ENCODE results near the gene OR4F15. TPM values are rescaled to one million over a fixed set of nuclear protein-coding genes. Genes with fewer than 3 reads are reported as not detected.

The OR4F15 gene
- total and polyA plus RNA-seq, 2 of the 13 experiments (the other 11 are each of a cell fraction or from before 2014, with no cell fraction given) = not detected

DNA sequence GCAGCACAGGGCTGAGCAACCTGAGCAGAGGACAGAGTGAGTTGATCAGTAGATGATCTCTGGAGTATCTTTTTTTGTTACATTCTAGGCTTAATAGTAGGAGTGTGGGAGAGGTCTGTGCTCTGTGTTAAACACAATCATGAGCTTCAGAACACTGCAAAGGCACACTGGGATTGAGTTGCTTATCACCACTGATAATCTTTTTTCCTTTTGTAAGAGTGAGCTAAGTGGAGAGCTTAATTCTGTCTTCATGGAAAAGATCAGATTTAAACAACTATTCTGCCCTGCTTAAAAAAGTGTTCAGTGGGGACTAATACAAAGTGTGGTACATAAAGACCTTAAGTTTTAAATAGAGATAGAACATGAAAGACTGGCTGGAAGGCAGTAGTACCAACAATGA, 7.6 kb upstream of the OR4F15 start:
- H2AFZ ChIP-seq (ENCODE audit: low read length) = no peak overlapping the region
- ChIA-PET POLR2A (no interaction called here), CTCF (ENCODE audit: low intra/inter-chr PET ratio, low total read pairs) (no interaction called here)
- no peak overlapping the region for H3K4me3 ChIP-seq (replicated peaks in 1 of 3; ENCODE audit: insufficient read depth in 1 of 3, low read depth in 2 of 3, low read length in 3 of 3)
- TF ChIP-seq GATAD2A (CRISPR knock-in tag; IDR thresholded peaks at IDR 0.05) (no peak), ZNF12 (CRISPR knock-in tag; IDR thresholded peaks at IDR 0.05) (no peak), DR1 (CRISPR knock-in tag; IDR thresholded peaks at IDR 0.05) (no peak), ZNF841 (CRISPR knock-in tag; IDR thresholded peaks at IDR 0.05; ENCODE audit: borderline replicate concordance) (no peak), SPEN (CRISPR knock-in tag; IDR thresholded peaks at IDR 0.05; ENCODE audit: low read depth) (no peak), ZNF747 (CRISPR knock-in tag; IDR thresholded peaks at IDR 0.05; ENCODE audit: borderline replicate concordance) (no peak), ZNF230 (CRISPR knock-in tag; IDR thresholded peaks at IDR 0.05) (no peak), ARHGAP35 (CRISPR knock-in tag; IDR thresholded peaks at IDR 0.05; ENCODE audit: borderline replicate concordance) (no peak), ERF (CRISPR knock-in tag; IDR thresholded peaks at IDR 0.05) (no peak), ZNF160 (CRISPR knock-in tag; IDR thresholded peaks at IDR 0.05) (no peak)
- no peaks in the 10 kb centered on the region for H3K4me1 ChIP-seq (ENCODE audit: insufficient read depth, low read length)
- no peak overlapping the region for H3K9ac ChIP-seq (ENCODE audit: insufficient read depth, low read depth, low read length)
- FAIRE-seq (no peak), ATAC-seq (no peak), DNase-seq (ENCODE audit: low spot score) (no peak)
- H3K4me2 ChIP-seq (ENCODE audit: low read depth, low read length) = no peak overlapping the region
- no TSS peak for BruUV-seq (replicated peaks)
- H3K79me2 ChIP-seq (ENCODE audit: insufficient read depth, low read length) = no peaks in the 10 kb centered on the region
- intact Hi-C loops (cut with micrococcal nuclease; ENCODE audit: unreplicated experiment) = no loop called here
- peaks cover 1 to 12% of the 10 kb centered on the region in 2 experiments; a peak in 2 of 5 replicates for H3K27me3 ChIP-seq (ENCODE audit: control insufficient read depth in 1 of 2, insufficient read depth in 2 of 2, low read length in 2 of 2)
- no peaks in the 10 kb centered on the region for H3K36me3 ChIP-seq (replicated peaks in 1 of 2; ENCODE audit: control insufficient read depth in 1 of 2, insufficient read depth in 2 of 2, low read length in 2 of 2)
- H3K9me3 ChIP-seq (ENCODE audit: low read length) = no peaks in the 10 kb centered on the region
- H3K27ac ChIP-seq (ENCODE audit: extremely low read length, insufficient read depth, low read length) = no peak overlapping the region
- in situ Hi-C loops (cut with HindIII; ENCODE audit: extremely low pct_ligation_motif_present, low pct_unique_long_range_greater_than_20kb) = no loop called here
- H4K20me1 ChIP-seq (ENCODE audit: insufficient read depth, low read length) = no peaks in the 10 kb centered on the region

- Histone ChIP-seq H3K4me2 (ENCODE audit: low read depth, low read length) (no peak overlapping the region), H3K9ac (ENCODE audit: insufficient read depth, low read depth, low read length) (no peak overlapping the region), H3K36me3 (replicated peaks in 1 of 2; ENCODE audit: control insufficient read depth in 1 of 2, insufficient read depth in 2 of 2, low read length in 2 of 2) (no peaks in the 10 kb centered on the region), H3K4me3 (replicated peaks in 1 of 3; ENCODE audit: insufficient read depth in 1 of 3, low read depth in 2 of 3, low read length in 3 of 3) (no peak overlapping the region), H2AFZ (ENCODE audit: low read length) (no peak overlapping the region), H3K9me3 (ENCODE audit: low read length) (no peaks in the 10 kb centered on the region), H3K79me2 (ENCODE audit: insufficient read depth, low read length) (no peaks in the 10 kb centered on the region), H3K27me3 (ENCODE audit: control insufficient read depth in 1 of 2, insufficient read depth in 2 of 2, low read length in 2 of 2) (peaks cover 1 to 12% of the 10 kb centered on the region in 2 experiments; a peak in 2 of 5 replicates), H3K4me1 (ENCODE audit: insufficient read depth, low read length) (no peaks in the 10 kb centered on the region), H4K20me1 (ENCODE audit: insufficient read depth, low read length) (no peaks in the 10 kb centered on the region), H3K27ac (ENCODE audit: extremely low read length, insufficient read depth, low read length) (no peak overlapping the region)
- no TSS peak for BruUV-seq (replicated peaks)
- in situ Hi-C loops (cut with HindIII; ENCODE audit: extremely low pct_ligation_motif_present, low pct_unique_long_range_greater_than_20kb) (no loop called here), intact Hi-C loops (cut with micrococcal nuclease; ENCODE audit: unreplicated experiment) (no loop called here)
- DNase-seq (ENCODE audit: low spot score) (no peak), FAIRE-seq (no peak), ATAC-seq (no peak)
- POLR2A ChIA-PET = no interaction called here
- CTCF ChIA-PET (ENCODE audit: low intra/inter-chr PET ratio, low total read pairs) = no interaction called here
- TF ChIP-seq BCL6 (CRISPR knock-in tag; IDR thresholded peaks at IDR 0.05) (no peak), POGZ (CRISPR knock-in tag; IDR thresholded peaks at IDR 0.05) (no peak), ZNF83 (CRISPR knock-in tag; IDR thresholded peaks at IDR 0.05; ENCODE audit: borderline replicate concordance) (no peak), ZSCAN20 (CRISPR knock-in tag; IDR thresholded peaks at IDR 0.05; ENCODE audit: borderline replicate concordance) (no peak), ZNF567 (CRISPR knock-in tag; IDR thresholded peaks at IDR 0.05; ENCODE audit: borderline replicate concordance) (no peak), ZBTB1 (CRISPR knock-in tag; IDR thresholded peaks at IDR 0.05; ENCODE audit: borderline replicate concordance) (no peak), MXD4 (CRISPR knock-in tag; IDR thresholded peaks at IDR 0.05) (no peak)
- TF ChIP-seq, protein P1, sequence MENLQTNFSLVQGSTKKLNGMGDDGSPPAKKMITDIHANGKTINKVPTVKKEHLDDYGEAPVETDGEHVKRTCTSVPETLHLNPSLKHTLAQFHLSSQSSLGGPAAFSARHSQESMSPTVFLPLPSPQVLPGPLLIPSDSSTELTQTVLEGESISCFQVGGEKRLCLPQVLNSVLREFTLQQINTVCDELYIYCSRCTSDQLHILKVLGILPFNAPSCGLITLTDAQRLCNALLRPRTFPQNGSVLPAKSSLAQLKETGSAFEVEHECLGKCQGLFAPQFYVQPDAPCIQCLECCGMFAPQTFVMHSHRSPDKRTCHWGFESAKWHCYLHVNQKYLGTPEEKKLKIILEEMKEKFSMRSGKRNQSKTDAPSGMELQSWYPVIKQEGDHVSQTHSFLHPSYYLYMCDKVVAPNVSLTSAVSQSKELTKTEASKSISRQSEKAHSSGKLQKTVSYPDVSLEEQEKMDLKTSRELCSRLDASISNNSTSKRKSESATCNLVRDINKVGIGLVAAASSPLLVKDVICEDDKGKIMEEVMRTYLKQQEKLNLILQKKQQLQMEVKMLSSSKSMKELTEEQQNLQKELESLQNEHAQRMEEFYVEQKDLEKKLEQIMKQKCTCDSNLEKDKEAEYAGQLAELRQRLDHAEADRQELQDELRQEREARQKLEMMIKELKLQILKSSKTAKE (CRISPR knock-in tag; IDR thresholded peaks at IDR 0.05; ENCODE audit: borderline replicate concordance) = no peak
Measured at GRCh38 chr15:101804941-101805340, 7.1 kb upstream of the OR4F15 start.

Measured in HepG2 (cell line).